Measurements from ENCODE around the gene BRF1. TPM values are rescaled to one million over a fixed set of nuclear protein-coding genes. Genes with fewer than 3 reads are reported as not detected.
A peak's percentile ranks its signal among the peaks of the same experiment; 100 is the strongest.

The BRF1 gene
- total and polyA plus RNA-seq, 2 of the 13 experiments (the other 11 are each of a cell fraction or from before 2014, with no cell fraction given), result 5.1 to 11.0 TPM

GRCh38 chr14:105199093-105199492 lies 101.7 kb downstream of the BRF1 start:
- intact Hi-C loops (cut with micrococcal nuclease; ENCODE audit: unreplicated experiment), result no loop called here
- H3K4me1 ChIP-seq (ENCODE audit: insufficient read depth, low read length), result peaks cover 46% of the 10 kb centered on the region
- ChIA-PET POLR2A (no interaction called here), CTCF (ENCODE audit: low intra/inter-chr PET ratio, low total read pairs) (no interaction called here)
- in situ Hi-C loops (cut with HindIII; ENCODE audit: extremely low pct_ligation_motif_present, low pct_unique_long_range_greater_than_20kb), result no loop called here
- no TSS peak for BruUV-seq (replicated peaks)
- WGBS (ENCODE audit: low lambda C conversion rate), result no CpG with 5 or more reads among the region's 18 CpGs
- H3K79me2 ChIP-seq (ENCODE audit: insufficient read depth, low read length), result no peaks in the 10 kb centered on the region
- DNase-seq (ENCODE audit: low spot score), result no peak
- no peak for FAIRE-seq
- no peak overlapping the region for H2AFZ ChIP-seq (ENCODE audit: low read length)
- no peaks in the 10 kb centered on the region for H4K20me1 ChIP-seq (ENCODE audit: insufficient read depth, low read length)
- ATAC-seq, result peak; percentile 4
- H3K9me3 ChIP-seq (ENCODE audit: low read length), result no peaks in the 10 kb centered on the region
- peaks cover 23 to 82% of the 10 kb centered on the region in 2 experiments for H3K27me3 ChIP-seq (ENCODE audit: control insufficient read depth in 1 of 2, insufficient read depth in 2 of 2, low read length in 2 of 2)
- no peak overlapping the region for H3K9ac ChIP-seq (ENCODE audit: insufficient read depth, low read depth, low read length)
- H3K27ac ChIP-seq (ENCODE audit: extremely low read length, insufficient read depth, low read length), result no peak overlapping the region
- no peaks in the 10 kb centered on the region for H3K36me3 ChIP-seq (replicated peaks in 1 of 2; ENCODE audit: control insufficient read depth in 1 of 2, insufficient read depth in 2 of 2, low read length in 2 of 2)
- peak overlapping the region in 2 of 3 experiments; percentile 16 to 48; a peak in 3 of 6 replicates for H3K4me3 ChIP-seq (replicated peaks in 1 of 3; ENCODE audit: insufficient read depth in 1 of 3, low read depth in 2 of 3, low read length in 3 of 3)
- H3K4me2 ChIP-seq (ENCODE audit: low read depth, low read length), result peak overlapping the region; percentile 75
- TF ChIP-seq GABPA (IDR thresholded peaks at IDR 0.05; ENCODE audit: low read depth, low read length), result peak; percentile 26; the same call in 1 of the 2 replicates
- TF ChIP-seq GABPA (CRISPR knock-in tag; IDR thresholded peaks at IDR 0.05; ENCODE audit: low read depth), result peak; percentile 73
- peak; percentile 52 for TF ChIP-seq SAP130 (CRISPR knock-in tag; IDR thresholded peaks at IDR 0.05; ENCODE audit: low read depth)
- peak; percentile 76 for TF ChIP-seq FOSL2 (CRISPR knock-in tag; IDR thresholded peaks at IDR 0.05)
- peak; percentile 66 for TF ChIP-seq ZNF687 (CRISPR knock-in tag; IDR thresholded peaks at IDR 0.05)
- no peak for TF ChIP-seq ZNF44 (CRISPR knock-in tag; IDR thresholded peaks at IDR 0.05)
- TF ChIP-seq ZBTB40 (IDR thresholded peaks at IDR 0.05), result no peak
- 0 out of 2 replicates have a peak, but pooled peaks have one; percentile 28 for TF ChIP-seq ZBTB40 (CRISPR knock-in tag; IDR thresholded peaks at IDR 0.05)
- TF ChIP-seq GABPB1 (CRISPR knock-in tag; IDR thresholded peaks at IDR 0.05), result peak; percentile 69; the same call in 1 of the 2 replicates
- TF ChIP-seq CSRNP2 (CRISPR knock-in tag; conservative IDR thresholded peaks at IDR 0.05; ENCODE audit: low read depth), result no peak
- TF ChIP-seq FOSL1 (CRISPR knock-in tag; IDR thresholded peaks at IDR 0.05; ENCODE audit: borderline replicate concordance), result 0 out of 2 replicates have a peak, but pooled peaks have one; percentile 13

Data from HepG2 (cell line).